Ovary (tissue), 9 donors: ENCODE measurements around the gene CCDC57. TPM values are rescaled to one million over a fixed set of nuclear protein-coding genes. Genes with fewer than 3 reads are reported as not detected.
A peak's percentile ranks its signal among the peaks of the same experiment; 100 is the strongest.

Experiments used
- DNase-seq, 5 donors: peaks; one replicate each; pipeline ENCODE4 v3.0.0-alpha.2; 2019 to 2020
- H3K27ac ChIP-seq, 2 donors: fragments of 200-600 bp; one replicate each; pipeline versions ENCODE4 v1.5.1 to v1.8.0; 2019 to 2022
- H3K27me3 ChIP-seq: fragments of 200-600 bp; one replicate; pipeline ENCODE4 v1.8.0; 2022
- H3K36me3 ChIP-seq: fragments of 200-600 bp; sonication (generic); one replicate; pipeline ENCODE4 v1.5.1; 2019
- H3K4me1 ChIP-seq: one replicate; pipeline ENCODE4 v1.8.1; 2013; ENCODE audit warnings: mild to moderate bottlenecking, moderate library complexity; ENCODE audit not compliant: insufficient read depth
- H3K4me3 ChIP-seq: fragments of 200-600 bp; sonication (generic); one replicate; pipeline ENCODE4 v1.5.1; 2017
- H3K9me3 ChIP-seq, 2 donors: fragments of 200-600 bp in 1 of 2; sonication (generic) in 1 of 2; one replicate each; pipeline versions ENCODE4 v1.5.1 to v1.8.1; 2013 to 2019; ENCODE audit warnings: mild to moderate bottlenecking in 1 of 2, moderate library complexity in 1 of 2
- EP300 ChIP-seq: sonication (generic); formaldehyde crosslinking; IDR thresholded peaks from one replicate; pipeline ENCODE4 v1.6.1; 2017; ENCODE audit warnings: antibody characterized with exemption
- POLR2A ChIP-seq: fragments of 450-650 bp; IDR thresholded peaks from one replicate; pipeline ENCODE4 v1.6.1; 2017; ENCODE audit warnings: antibody characterized with exemption, mild to moderate bottlenecking, moderate library complexity
- WGBS, 3 donors: extraction: QIAGEN DNeasy Blood & Tissue Kit in 1 of 3; methylation state at CpG; one replicate each; pipeline versions ENCODE4 v1.1.5 to v1.1.7; 2013 to 2017; 5-methylcytosine and 5-hydroxymethylcytosine counted together
- intact Hi-C, 4 donors: fragments of 100-400 bp; cut with DNase I; formaldehyde crosslinking; loops; one replicate each; pipeline versions ENCODE4 v1.11.0 to v1.15.1; 2022 to 2023
- polyA plus RNA-seq, 2 donors: library from polyadenylated mRNA; stranded (reverse); fragments of 200-250 nt in 1 of 2; fragments of 350-450 nt in 1 of 2; fragmentation: Illumina TruSeq in 1 of 2; extraction: RNeasy Lipid Tissue Mini Kit (QIAGEN cat#74804) in 1 of 2; gene quantifications; one replicate each; pipeline ENCODE4 v1.2.3, GENCODE V29; 2013 to 2014
- total RNA-seq, 7 donors: library from RNA; depleted of rRNA in 2 of 7; stranded (reverse); fragments of >200 nt in 2 of 7; fragmentation: NEBNext Ultra II Directional in 3 of 7; extraction: Animal tissue kit (Norgen Biotek cat#: 25700) in 3 of 7; gene quantifications; one replicate each; pipeline versions ENCODE4 v1.1.0 to v1.2.4, GENCODE V29; 2016 to 2023
- TF ChIP-seq, protein P1 (sequence below), 3 donors: fragments of 450-650 bp in 2 of 3; fragments of 200-600 bp in 1 of 3; IDR thresholded peaks; one replicate each; pipeline versions ENCODE4 v1.5.1 to v1.8.0; 2016 to 2022; ENCODE audit warnings: antibody characterized with exemption in 3 of 3, mild to moderate bottlenecking in 1 of 3
- donor health status: DM: no; HTN: no; CAD: no; lungs with moderate emphysema.
- donor health status: DM: no; HTN: no; CAD: no.
- donor health status: Bipolar disorder and iron deficiency.
- donor health status: DM: yes; HTN: yes; CAD: no.
- donor health status: DM: no; HTN: no; CAD: no.
- donor health status: DM: yes; HTN: yes; CAD: no.

The CCDC57 gene
- total and polyA plus RNA-seq, 9 donors: 7.7 to 65.0 (median 40.3) TPM

DNA sequence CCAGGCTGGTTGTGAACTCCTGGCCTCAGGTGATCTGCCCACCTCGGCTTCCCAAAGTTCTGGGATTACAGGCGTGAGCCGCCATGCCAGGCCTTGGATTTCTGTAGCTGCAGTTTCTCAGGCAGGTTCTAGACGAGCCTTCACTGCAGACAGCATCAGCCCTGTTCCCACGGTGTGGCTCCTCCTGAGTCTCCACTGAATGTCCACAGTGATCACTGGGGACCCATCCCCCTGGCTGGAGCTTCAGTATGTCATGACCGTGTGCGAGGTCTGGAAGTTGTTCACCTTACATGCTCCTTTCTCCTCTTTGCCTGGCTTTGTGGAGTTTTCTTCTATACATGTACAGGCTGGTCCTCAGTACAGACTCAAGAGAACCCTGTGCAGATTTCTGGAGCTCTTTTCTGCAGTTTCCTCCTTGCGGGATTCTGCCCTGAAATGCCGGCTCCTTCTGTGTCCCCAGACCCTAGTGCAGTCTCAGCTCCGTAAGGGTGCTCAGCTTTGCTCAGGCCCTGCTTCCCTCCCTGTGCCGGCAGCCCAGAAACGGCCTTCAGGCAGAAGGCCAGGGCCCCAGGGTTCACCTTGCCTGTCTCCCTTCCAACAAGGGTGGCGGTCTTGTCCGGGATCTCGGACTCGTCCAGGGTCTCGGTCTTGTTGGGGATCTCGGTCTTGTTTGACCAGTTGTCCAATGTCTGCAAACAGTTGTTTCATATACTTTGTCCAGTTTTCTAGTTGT, 100.3 kb downstream of the CCDC57 start:
- Histone ChIP-seq H3K27ac (no peak overlapping the region), H3K4me1 (no peaks in the 10 kb centered on the region), H3K4me3 (no peak overlapping the region), H3K27me3 (no peaks in the 10 kb centered on the region), H3K36me3 (no peaks in the 10 kb centered on the region), H3K9me3 (no peaks in the 10 kb centered on the region)
- no peak for TF ChIP-seq POLR2A
- no peak for TF ChIP-seq EP300
- TF ChIP-seq, protein P1, sequence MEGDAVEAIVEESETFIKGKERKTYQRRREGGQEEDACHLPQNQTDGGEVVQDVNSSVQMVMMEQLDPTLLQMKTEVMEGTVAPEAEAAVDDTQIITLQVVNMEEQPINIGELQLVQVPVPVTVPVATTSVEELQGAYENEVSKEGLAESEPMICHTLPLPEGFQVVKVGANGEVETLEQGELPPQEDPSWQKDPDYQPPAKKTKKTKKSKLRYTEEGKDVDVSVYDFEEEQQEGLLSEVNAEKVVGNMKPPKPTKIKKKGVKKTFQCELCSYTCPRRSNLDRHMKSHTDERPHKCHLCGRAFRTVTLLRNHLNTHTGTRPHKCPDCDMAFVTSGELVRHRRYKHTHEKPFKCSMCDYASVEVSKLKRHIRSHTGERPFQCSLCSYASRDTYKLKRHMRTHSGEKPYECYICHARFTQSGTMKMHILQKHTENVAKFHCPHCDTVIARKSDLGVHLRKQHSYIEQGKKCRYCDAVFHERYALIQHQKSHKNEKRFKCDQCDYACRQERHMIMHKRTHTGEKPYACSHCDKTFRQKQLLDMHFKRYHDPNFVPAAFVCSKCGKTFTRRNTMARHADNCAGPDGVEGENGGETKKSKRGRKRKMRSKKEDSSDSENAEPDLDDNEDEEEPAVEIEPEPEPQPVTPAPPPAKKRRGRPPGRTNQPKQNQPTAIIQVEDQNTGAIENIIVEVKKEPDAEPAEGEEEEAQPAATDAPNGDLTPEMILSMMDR (IDR thresholded peaks at IDR 0.05): no peak
- no peak for DNase-seq
- intact Hi-C loops: no loop called here
- WGBS, 3 donors: 89 to 92% (median 91%) methylated on average over 16 to 18 of the region's 18 CpGs

DNA sequence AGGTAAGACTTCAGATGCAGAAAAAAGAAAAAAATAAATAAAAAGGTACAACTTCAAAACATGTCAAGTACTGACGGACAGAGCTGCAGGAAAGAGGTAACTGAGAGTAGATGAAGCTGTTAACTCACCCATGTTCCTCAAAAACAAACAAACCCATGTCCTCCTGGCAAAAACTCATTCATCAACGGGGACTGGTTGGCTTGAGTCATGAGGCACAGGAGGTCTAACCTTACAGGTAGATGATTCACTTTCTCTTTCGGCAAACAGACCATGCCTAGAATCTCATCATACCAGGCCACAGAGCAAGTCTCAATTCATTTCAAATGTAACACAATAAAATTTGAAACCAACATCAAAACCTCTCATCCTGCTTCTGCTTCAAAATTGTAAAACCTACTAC, 102.3 kb downstream of the CCDC57 start:
- WGBS, 3 donors: 87 to 92% (median 89%) methylated on average over 3 of the region's 3 CpGs
- no peak for DNase-seq
- TF ChIP-seq POLR2A: no peak
- H3K27me3 ChIP-seq: no peaks in the 10 kb centered on the region
- no peaks in the 10 kb centered on the region for H3K9me3 ChIP-seq
- H3K27ac ChIP-seq: no peak overlapping the region
- intact Hi-C loops: no loop called here
- no peaks in the 10 kb centered on the region for H3K4me1 ChIP-seq
- H3K4me3 ChIP-seq: no peak overlapping the region
- no peaks in the 10 kb centered on the region for H3K36me3 ChIP-seq

DNA sequence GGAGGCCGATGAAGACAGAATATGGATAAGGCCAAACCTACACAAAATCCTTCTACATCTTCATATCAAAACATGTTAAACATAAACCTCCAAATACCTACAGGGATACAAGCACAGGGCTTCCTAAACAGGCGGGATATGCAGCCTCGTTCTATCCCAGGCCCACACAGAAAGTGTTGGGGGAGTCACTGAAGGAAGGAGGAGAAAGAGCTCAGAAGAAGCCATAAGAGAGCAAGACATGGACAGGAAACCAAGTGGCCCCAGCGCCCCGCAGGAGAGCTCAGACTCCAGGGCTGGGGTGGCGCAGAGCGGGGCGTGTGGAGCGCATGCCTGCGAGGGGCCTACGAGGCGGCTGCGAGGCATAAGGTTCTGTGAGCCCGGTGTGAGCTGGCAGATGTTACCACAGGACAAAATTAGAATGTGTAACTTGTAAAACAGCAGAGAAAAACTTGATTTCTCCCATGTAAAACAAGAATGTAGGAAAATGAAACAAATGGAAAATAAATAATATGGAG, 103.6 kb downstream of the CCDC57 start:
- intact Hi-C loops: no loop called here
- 91 to 95% (median 91%) methylated on average over 14 of the region's 14 CpGs for WGBS, 3 donors

DNA sequence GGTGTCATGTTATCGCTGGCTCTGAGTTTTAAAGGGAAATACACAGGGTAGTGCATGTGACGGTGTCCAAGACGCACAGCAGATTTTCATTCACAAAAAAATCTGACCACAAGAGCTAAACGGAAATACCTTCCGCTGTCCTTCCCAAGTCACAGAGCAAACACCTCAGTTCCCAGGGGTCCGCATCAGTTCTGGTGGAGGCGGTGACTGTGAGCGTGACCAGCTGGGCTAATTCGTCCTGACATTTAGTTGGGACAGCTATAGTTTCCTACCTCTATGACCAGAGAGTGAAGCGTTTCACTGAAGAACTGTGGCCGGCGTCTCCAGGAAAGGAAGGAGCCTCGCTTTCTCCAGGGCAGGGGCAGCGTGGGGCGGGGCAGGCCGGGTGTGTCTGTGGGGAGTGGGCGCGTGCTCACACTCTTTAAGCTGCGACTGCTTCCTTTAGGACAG, 104.1 kb downstream of the CCDC57 start:
- Histone ChIP-seq H3K36me3 (no peaks in the 10 kb centered on the region), H3K4me3 (no peak overlapping the region), H3K27me3 (no peaks in the 10 kb centered on the region), H3K9me3 (no peaks in the 10 kb centered on the region), H3K27ac (no peak overlapping the region), H3K4me1 (no peaks in the 10 kb centered on the region)
- no peak for DNase-seq
- intact Hi-C loops: no loop called here
- TF ChIP-seq, protein P1 (IDR thresholded peaks at IDR 0.05): no peak
- no peak for TF ChIP-seq EP300
- TF ChIP-seq POLR2A: no peak
- 88 to 89% (median 89%) methylated on average over 19 of the region's 19 CpGs for WGBS, 3 donors

More for the DNA sequence above, 103.6 kb downstream of the CCDC57 start:
- Histone ChIP-seq H3K4me3 (no peak overlapping the region), H3K36me3 (no peaks in the 10 kb centered on the region), H3K9me3 (no peaks in the 10 kb centered on the region), H3K4me1 (no peaks in the 10 kb centered on the region), H3K27me3 (no peaks in the 10 kb centered on the region), H3K27ac (no peak overlapping the region)
- TF ChIP-seq, protein P1 (IDR thresholded peaks at IDR 0.05): no peak
- TF ChIP-seq EP300: no peak
- no peak for TF ChIP-seq POLR2A
- DNase-seq: no peak

DNA sequence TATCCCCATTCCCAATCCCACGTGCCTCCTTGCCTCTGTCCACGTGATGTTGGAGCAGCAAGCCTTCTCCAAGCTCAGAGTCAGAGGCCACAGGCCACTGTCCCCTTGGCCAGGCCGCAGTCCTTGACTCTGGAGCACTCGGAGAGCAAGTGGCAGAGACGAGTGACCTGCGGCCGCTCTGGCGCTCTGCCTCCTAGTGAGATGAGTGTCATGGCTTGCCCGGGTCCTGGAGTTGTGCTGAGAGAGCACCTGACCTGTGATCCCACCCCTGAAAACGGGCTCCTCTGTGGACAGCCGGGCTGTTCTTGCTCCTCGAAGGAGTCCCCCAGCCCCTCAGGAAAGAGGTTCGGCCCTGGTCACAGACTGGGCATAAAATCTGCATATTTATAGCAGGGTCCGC, 104.6 kb downstream of the CCDC57 start:
- Histone ChIP-seq H3K9me3 (no peaks in the 10 kb centered on the region), H3K4me3 (no peak overlapping the region), H3K36me3 (no peaks in the 10 kb centered on the region), H3K27ac (no peak overlapping the region), H3K4me1 (no peaks in the 10 kb centered on the region), H3K27me3 (no peaks in the 10 kb centered on the region)
- peak in 2 of 5 donors; percentile 30 to 40 for DNase-seq
- intact Hi-C loops: no loop called here
- TF ChIP-seq, protein P1 (IDR thresholded peaks at IDR 0.05): no peak
- no peak for TF ChIP-seq POLR2A
- TF ChIP-seq EP300: no peak
- 80 to 84% (median 81%) methylated on average over 14 of the region's 14 CpGs for WGBS, 3 donors
